GM10266 (cell line): ENCODE data around the gene CLEC7A.

Experiments
- DNase-seq: peaks from one replicate; pipeline ENCODE4 v3.0.0; 2012; ENCODE audit errors: extremely low spot score
- TF ChIP-seq, protein P1 (sequence below): IDR thresholded peaks from 2 replicates; pipeline ENCODE4 v1.5.1; 2012; ENCODE audit warnings: mild to moderate bottlenecking, low read depth; ENCODE audit not compliant: control insufficient read depth, insufficient read depth; ENCODE audit errors: missing control alignments

CLEC7A gene

DNA sequence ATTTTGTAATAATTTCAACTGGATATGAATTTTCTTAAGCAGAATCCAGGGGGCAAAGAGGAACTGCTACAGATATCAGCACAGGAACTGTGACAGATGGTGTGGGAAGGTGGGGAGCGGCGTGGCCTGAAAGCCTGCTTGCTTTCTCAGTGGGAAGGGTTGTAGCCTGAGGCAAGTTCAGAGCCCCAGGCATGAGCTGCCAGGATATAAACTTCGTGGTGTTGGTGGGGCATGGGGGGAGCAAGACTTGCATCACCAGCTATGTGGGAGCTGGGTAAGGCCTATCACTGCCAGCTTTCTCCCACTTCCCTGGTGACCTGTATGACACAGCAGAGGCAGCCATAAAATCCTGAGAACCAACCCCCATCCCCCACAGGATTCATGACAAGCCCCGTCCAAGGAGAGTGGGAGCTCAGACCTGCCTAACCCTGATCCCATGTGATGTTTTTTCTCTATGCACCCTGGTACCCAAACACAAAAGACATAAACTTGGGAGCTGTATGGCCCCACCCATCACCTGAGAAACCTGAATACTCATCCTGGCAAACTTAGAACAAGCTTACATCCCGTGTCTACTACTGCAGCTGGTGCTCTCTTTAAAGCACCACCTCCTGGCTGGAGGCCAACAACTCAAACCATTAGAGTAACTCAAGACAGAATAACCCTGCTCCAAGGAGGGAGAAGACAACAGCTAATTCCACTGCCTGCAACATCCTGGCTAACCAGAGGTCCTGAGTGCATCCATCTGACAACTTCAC, 47.7 kb downstream of the CLEC7A start:
- DNase-seq = no peak
- TF ChIP-seq, protein P1, sequence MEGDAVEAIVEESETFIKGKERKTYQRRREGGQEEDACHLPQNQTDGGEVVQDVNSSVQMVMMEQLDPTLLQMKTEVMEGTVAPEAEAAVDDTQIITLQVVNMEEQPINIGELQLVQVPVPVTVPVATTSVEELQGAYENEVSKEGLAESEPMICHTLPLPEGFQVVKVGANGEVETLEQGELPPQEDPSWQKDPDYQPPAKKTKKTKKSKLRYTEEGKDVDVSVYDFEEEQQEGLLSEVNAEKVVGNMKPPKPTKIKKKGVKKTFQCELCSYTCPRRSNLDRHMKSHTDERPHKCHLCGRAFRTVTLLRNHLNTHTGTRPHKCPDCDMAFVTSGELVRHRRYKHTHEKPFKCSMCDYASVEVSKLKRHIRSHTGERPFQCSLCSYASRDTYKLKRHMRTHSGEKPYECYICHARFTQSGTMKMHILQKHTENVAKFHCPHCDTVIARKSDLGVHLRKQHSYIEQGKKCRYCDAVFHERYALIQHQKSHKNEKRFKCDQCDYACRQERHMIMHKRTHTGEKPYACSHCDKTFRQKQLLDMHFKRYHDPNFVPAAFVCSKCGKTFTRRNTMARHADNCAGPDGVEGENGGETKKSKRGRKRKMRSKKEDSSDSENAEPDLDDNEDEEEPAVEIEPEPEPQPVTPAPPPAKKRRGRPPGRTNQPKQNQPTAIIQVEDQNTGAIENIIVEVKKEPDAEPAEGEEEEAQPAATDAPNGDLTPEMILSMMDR = no peak

DNA sequence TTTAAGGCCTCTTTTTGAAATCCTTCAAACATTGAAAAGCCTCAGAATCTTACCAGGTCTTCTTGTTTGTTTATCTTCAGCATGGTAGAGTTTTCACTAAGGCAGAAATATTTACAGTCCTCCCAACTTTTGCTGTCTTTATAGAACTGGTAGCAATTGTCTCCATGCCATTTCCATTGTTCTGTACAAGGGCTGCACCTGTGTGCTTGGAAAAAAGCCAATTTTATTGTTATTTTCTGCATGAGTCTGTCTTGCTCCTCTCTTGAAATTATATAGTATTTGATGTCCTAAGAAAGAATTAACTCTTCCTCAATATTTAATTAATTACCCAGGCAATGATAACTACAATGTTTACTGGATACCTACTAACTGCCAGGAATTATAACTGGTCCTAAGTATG, 54.5 kb downstream of the CLEC7A start:
- TF ChIP-seq, protein P1 = no peak

DNA sequence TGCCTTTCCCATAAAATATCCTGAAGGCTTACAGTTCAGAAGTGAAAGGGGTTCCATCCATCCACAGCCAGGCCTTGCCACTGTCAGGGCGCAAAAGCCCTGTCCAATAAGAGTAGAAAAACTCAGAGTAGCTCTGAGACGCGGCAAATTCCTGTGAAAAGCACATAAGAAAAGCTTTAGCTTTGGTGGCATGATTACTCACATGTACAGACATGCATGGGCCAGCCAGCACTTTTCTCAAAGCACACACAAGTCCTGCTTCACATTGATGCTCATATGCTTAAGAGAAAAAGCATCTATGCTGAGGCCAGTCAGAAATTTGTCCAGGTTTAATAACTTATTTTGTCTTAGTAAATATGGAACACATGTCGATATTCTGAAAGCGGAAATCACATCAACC, 56.7 kb downstream of the CLEC7A start:
- no peak for DNase-seq
- TF ChIP-seq, protein P1 = no peak

More for the DNA sequence above, 54.5 kb downstream of the CLEC7A start:
- DNase-seq = no peak

DNA sequence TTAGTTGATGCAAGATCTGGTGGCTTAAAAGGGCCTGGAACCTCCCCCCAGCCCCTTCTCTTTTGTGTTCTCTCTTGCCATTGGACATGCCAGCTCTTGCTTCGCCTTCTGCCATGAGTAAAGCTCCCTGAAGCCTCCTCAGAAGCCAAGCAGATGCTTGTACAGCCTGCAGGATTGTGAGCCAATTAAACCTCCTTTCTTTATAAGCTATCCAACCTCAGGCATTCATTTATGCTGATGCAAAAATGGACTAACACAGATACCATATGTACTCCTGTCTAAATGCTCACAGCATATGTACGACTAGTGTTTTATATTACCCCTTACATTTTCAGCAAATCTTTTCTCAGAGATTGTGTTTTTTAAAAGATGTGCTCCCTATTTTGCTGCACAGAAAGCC, 57.9 kb downstream of the CLEC7A start:
- no peak for DNase-seq

DNA sequence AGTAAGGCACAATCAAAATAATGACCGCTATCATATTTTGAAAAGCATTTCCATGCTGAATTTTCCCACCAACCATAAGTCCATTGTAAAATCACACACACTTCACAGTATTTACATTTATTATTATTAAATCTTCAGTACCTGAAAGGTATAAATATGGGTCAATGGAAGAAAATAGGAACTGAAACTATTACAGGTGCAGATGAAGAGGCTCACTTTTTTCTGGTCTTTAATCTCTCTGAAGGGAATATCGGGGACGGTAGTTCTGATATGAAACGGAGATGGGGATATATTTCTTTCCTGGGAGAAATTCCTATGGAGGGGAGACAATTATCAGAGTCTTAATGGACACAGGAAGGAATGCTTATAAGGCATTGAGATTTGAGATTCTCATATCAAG, 59.6 kb downstream of the CLEC7A start:
- no peak for DNase-seq
- TF ChIP-seq, protein P1 = no peak

More for the DNA sequence above, 57.9 kb downstream of the CLEC7A start:
- TF ChIP-seq, protein P1 = no peak

DNA sequence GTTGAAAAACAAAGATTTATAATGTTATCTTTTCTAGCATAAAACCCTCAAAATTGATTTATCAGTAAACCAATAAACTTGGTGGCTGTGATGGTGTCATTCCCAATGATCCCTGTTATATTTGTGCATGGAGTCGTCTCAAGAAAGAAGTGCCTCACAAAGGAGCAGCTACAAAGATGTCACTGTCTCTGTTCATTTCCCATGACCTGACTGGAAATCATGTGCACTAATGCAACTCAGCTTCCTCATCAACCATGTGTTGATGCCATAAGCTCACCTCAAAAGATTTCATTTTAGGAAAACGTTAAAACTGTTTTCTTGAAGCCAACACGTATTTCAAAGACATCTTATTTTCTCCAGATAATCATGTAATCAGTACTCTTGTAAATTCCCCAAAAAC, 60.0 kb downstream of the CLEC7A start:
- no peak for DNase-seq
- TF ChIP-seq, protein P1 = no peak

DNA sequence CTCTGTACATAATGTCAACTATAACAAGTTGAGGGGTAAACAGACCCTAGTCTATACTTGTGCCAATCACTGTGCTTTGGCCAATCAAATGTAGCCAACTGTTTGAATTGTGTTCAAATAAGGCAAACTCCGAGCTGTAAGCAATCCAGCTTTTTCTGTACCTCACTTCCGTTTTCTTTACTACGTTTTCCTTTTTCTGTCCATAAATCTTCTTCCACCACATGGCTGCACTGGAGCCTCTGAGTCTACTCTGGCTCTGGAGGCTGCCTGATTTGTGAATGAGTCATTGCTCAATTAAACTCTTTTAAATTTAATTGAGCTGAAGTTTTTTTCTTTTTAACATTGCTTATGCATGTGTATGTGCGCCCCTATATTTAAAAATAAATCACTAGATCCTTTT, 60.9 kb downstream of the CLEC7A start:
- no peak for DNase-seq
- TF ChIP-seq, protein P1 = no peak
